ENCODE measurements around the gene MAU2. TPM values are rescaled to one million over a fixed set of nuclear protein-coding genes. Genes with fewer than 3 reads are reported as not detected.

The MAU2 gene
- total and polyA plus RNA-seq, 2 of the 8 experiments (the other 6 are each of a cell fraction or from before 2014, with no cell fraction given): 32.0 to 40.8 TPM

DNA sequence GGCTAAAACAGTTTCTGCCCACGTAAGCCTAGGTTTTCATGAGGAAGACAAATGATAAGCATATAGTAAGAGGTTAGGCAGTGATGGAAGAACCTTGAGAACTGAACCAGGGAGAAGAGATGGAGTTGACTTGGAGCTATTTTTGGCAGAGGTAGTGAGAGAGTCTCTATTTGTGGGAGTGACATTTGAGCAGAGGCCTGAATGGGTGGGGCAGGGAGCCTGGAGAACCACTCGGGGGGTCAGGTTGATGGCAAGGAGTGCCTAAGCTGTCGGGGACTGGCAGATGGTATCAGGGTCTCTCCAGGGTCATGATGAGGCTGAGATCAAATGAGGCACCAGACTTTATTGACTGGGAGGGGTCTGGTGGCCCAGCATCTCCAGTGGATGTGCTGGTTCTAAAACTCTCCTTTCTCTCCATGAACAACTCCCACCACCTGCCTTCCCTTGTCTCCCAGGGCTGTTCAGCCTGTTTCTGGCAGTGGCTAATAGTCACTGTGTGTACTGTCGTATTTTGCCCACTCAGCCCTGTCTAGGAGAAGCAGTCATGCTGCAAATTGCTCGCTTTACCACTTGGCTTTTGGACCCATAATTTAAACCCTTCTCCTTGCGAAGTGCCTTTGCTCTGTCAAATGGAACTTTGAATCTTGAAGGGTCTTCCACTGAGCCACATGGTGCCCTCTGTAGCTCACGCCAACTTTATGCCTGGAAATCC, 3.6 kb downstream of the MAU2 start (continued):
- TF ChIP-seq, protein P1, sequence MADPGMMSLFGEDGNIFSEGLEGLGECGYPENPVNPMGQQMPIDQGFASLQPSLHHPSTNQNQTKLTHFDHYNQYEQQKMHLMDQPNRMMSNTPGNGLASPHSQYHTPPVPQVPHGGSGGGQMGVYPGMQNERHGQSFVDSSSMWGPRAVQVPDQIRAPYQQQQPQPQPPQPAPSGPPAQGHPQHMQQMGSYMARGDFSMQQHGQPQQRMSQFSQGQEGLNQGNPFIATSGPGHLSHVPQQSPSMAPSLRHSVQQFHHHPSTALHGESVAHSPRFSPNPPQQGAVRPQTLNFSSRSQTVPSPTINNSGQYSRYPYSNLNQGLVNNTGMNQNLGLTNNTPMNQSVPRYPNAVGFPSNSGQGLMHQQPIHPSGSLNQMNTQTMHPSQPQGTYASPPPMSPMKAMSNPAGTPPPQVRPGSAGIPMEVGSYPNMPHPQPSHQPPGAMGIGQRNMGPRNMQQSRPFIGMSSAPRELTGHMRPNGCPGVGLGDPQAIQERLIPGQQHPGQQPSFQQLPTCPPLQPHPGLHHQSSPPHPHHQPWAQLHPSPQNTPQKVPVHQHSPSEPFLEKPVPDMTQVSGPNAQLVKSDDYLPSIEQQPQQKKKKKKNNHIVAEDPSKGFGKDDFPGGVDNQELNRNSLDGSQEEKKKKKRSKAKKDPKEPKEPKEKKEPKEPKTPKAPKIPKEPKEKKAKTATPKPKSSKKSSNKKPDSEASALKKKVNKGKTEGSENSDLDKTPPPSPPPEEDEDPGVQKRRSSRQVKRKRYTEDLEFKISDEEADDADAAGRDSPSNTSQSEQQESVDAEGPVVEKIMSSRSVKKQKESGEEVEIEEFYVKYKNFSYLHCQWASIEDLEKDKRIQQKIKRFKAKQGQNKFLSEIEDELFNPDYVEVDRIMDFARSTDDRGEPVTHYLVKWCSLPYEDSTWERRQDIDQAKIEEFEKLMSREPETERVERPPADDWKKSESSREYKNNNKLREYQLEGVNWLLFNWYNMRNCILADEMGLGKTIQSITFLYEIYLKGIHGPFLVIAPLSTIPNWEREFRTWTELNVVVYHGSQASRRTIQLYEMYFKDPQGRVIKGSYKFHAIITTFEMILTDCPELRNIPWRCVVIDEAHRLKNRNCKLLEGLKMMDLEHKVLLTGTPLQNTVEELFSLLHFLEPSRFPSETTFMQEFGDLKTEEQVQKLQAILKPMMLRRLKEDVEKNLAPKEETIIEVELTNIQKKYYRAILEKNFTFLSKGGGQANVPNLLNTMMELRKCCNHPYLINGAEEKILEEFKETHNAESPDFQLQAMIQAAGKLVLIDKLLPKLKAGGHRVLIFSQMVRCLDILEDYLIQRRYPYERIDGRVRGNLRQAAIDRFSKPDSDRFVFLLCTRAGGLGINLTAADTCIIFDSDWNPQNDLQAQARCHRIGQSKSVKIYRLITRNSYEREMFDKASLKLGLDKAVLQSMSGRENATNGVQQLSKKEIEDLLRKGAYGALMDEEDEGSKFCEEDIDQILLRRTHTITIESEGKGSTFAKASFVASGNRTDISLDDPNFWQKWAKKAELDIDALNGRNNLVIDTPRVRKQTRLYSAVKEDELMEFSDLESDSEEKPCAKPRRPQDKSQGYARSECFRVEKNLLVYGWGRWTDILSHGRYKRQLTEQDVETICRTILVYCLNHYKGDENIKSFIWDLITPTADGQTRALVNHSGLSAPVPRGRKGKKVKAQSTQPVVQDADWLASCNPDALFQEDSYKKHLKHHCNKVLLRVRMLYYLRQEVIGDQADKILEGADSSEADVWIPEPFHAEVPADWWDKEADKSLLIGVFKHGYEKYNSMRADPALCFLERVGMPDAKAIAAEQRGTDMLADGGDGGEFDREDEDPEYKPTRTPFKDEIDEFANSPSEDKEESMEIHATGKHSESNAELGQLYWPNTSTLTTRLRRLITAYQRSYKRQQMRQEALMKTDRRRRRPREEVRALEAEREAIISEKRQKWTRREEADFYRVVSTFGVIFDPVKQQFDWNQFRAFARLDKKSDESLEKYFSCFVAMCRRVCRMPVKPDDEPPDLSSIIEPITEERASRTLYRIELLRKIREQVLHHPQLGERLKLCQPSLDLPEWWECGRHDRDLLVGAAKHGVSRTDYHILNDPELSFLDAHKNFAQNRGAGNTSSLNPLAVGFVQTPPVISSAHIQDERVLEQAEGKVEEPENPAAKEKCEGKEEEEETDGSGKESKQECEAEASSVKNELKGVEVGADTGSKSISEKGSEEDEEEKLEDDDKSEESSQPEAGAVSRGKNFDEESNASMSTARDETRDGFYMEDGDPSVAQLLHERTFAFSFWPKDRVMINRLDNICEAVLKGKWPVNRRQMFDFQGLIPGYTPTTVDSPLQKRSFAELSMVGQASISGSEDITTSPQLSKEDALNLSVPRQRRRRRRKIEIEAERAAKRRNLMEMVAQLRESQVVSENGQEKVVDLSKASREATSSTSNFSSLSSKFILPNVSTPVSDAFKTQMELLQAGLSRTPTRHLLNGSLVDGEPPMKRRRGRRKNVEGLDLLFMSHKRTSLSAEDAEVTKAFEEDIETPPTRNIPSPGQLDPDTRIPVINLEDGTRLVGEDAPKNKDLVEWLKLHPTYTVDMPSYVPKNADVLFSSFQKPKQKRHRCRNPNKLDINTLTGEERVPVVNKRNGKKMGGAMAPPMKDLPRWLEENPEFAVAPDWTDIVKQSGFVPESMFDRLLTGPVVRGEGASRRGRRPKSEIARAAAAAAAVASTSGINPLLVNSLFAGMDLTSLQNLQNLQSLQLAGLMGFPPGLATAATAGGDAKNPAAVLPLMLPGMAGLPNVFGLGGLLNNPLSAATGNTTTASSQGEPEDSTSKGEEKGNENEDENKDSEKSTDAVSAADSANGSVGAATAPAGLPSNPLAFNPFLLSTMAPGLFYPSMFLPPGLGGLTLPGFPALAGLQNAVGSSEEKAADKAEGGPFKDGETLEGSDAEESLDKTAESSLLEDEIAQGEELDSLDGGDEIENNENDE (IDR thresholded peaks at IDR 0.05; ENCODE audit: insufficient replicate concordance, low read length): no peak
- no peak for TF ChIP-seq USF2 (IDR thresholded peaks at IDR 0.05; ENCODE audit: low read length)
